ENCODE measurements around the gene PFDN6. TPM values are rescaled to one million over a fixed set of nuclear protein-coding genes. Genes with fewer than 3 reads are reported as not detected.

Gene PFDN6
- total and polyA plus RNA-seq, 9 of the 15 experiments (the other 6 are each of a cell fraction or from before 2014, with no cell fraction given): 6.8 to 475 (median 216) TPM

- TF ChIP-seq ZFP91 (CRISPR knock-in tag; IDR thresholded peaks at IDR 0.05) (no peak), PTBP1 (IDR thresholded peaks at IDR 0.05; ENCODE audit: low read depth, low read length) (no peak), SRSF7 (optimal IDR thresholded peaks at IDR 0.05; ENCODE audit: low read depth, low read length) (no peak), PHB (CRISPR knock-in tag; IDR thresholded peaks at IDR 0.05) (peak; percentile 92), ZBTB5 (IDR thresholded peaks at IDR 0.05) (peak; percentile 55; the same call in 1 of the 2 replicates), ERF (CRISPR knock-in tag; IDR thresholded peaks at IDR 0.05) (peak; percentile 92), ZBTB11 (CRISPR knock-in tag; IDR thresholded peaks at IDR 0.05) (no peak), ZC3H4 (CRISPR knock-in tag; IDR thresholded peaks at IDR 0.05; ENCODE audit: borderline replicate concordance) (peak; percentile 73; the same call in 1 of the 2 replicates), ZKSCAN8 (CRISPR knock-in tag; IDR thresholded peaks at IDR 0.05) (no peak), KDM4B (IDR thresholded peaks at IDR 0.05; ENCODE audit: borderline replicate concordance in 2 of 2, low read depth in 1 of 2) (peak in 1 of 2 experiments; percentile 97; a peak in 2 of 4 replicates), PHF8 (IDR thresholded peaks at IDR 0.05; ENCODE audit: borderline replicate concordance, low read length) (peak; percentile 76), ZBTB34 (CRISPR knock-in tag; IDR thresholded peaks at IDR 0.05) (no peak), ZNF561 (CRISPR knock-in tag; conservative IDR thresholded peaks at IDR 0.05) (0 out of 2 replicates have a peak, but pooled peaks have one; percentile 20), RAD51 (IDR thresholded peaks at IDR 0.05; ENCODE audit: borderline replicate concordance, low read depth) (no peak), E2F3 (CRISPR knock-in tag; IDR thresholded peaks at IDR 0.05) (0 out of 2 replicates have a peak, but pooled peaks have one; percentile 9), MXI1 (IDR thresholded peaks at IDR 0.05; ENCODE audit: low read depth, low read length) (no peak; the same call in 1 of the 2 replicates), ZNF311 (CRISPR knock-in tag; IDR thresholded peaks at IDR 0.05) (no peak), ZBTB7A (IDR thresholded peaks at IDR 0.05; ENCODE audit: borderline replicate concordance, control insufficient read depth, low read depth, low read length) (no peak), ZNF354B (CRISPR knock-in tag; IDR thresholded peaks at IDR 0.05) (no peak), NFIC (IDR thresholded peaks at IDR 0.05) (no peak)
Observed at GRCh38 chr6:33298773-33299236, 9.4 kb downstream of the PFDN6 start, which contains the start of gene RGL2 (continued).

Measured in K562 (cell line).